H9 (cell line): ENCODE measurements around the gene PDE6D. TPM values are rescaled to one million over a fixed set of nuclear protein-coding genes. Genes with fewer than 3 reads are reported as not detected.

Experiments
- DNase-seq: peaks from one replicate; pipeline ENCODE4 v3.0.0-alpha.2; 2017
- H2AFZ ChIP-seq: one replicate; pipeline ENCODE4 v1.6.1; 2013; ENCODE audit warnings: mild to moderate bottlenecking, low read length, control low read depth, moderate library complexity
- H2AK5ac ChIP-seq: 2 replicates; pipeline ENCODE4 v1.6.1; 2013; ENCODE audit warnings: low read length, control low read depth, mixed read lengths; ENCODE audit not compliant: insufficient read length
- H2BK120ac ChIP-seq: one replicate; pipeline ENCODE4 v1.6.1; 2013; ENCODE audit warnings: low read depth, mild to moderate bottlenecking, low read length, control low read depth, inconsistent platforms; ENCODE audit not compliant: poor library complexity, severe bottlenecking
- H2BK12ac ChIP-seq: 2 replicates; pipeline ENCODE4 v1.6.1; 2013; ENCODE audit warnings: low read length, control low read depth, mixed read lengths, low read depth; ENCODE audit not compliant: insufficient read length
- H2BK15ac ChIP-seq: 2 replicates; pipeline ENCODE4 v1.6.1; 2013; ENCODE audit warnings: low read depth, low read length, control low read depth
- H2BK20ac ChIP-seq: one replicate; pipeline ENCODE4 v1.6.1; 2013; ENCODE audit warnings: low read depth, mild to moderate bottlenecking, low read length, control low read depth, inconsistent platforms; ENCODE audit not compliant: poor library complexity, severe bottlenecking
- H2BK5ac ChIP-seq: 2 replicates; pipeline ENCODE4 v1.6.1; 2013; ENCODE audit warnings: low read length, control low read depth, mixed read lengths; ENCODE audit not compliant: insufficient read length
- H3K14ac ChIP-seq: 2 replicates; pipeline ENCODE4 v1.6.1; 2013; ENCODE audit warnings: low read length, control low read depth; ENCODE audit not compliant: insufficient read depth
- H3K18ac ChIP-seq: 2 replicates; pipeline ENCODE4 v1.6.1; 2013; ENCODE audit warnings: low read depth, mild to moderate bottlenecking, mixed read lengths, low read length, control low read depth; ENCODE audit not compliant: insufficient read length
- H3K23ac ChIP-seq: 2 replicates; pipeline ENCODE4 v1.6.1; 2013; ENCODE audit warnings: low read length, control low read depth, mixed read lengths, low read depth; ENCODE audit not compliant: insufficient read length
- H3K23me2 ChIP-seq: 2 replicates; pipeline ENCODE4 v1.6.1; 2013; ENCODE audit warnings: low read depth, mild to moderate bottlenecking, mixed read lengths, low read length, control low read depth; ENCODE audit not compliant: insufficient read length, poor library complexity, severe bottlenecking
- H3K27ac ChIP-seq: 2 replicates; pipeline ENCODE4 v1.5.1; 2013; ENCODE audit warnings: low read length, control low read depth, mixed read lengths, low read depth; ENCODE audit not compliant: insufficient read length
- H3K27me3 ChIP-seq: 2 replicates; pipeline ENCODE4 v1.6.1; 2013; ENCODE audit warnings: low read length, control low read depth, inconsistent platforms; ENCODE audit not compliant: insufficient read depth
- H3K4ac ChIP-seq: 2 replicates; pipeline ENCODE4 v1.6.1; 2013; ENCODE audit warnings: low read depth, mild to moderate bottlenecking, control low read depth, inconsistent platforms, low read length, moderate library complexity
- H3K4me1 ChIP-seq: 2 replicates; pipeline ENCODE4 v1.6.1; 2013; ENCODE audit warnings: low read length, control low read depth, inconsistent platforms; ENCODE audit not compliant: insufficient read depth
- H3K4me2 ChIP-seq: 2 replicates; pipeline ENCODE4 v1.6.1; 2013; ENCODE audit warnings: low read length, control low read depth, mixed read lengths; ENCODE audit not compliant: insufficient read length, insufficient read depth
- H3K56ac ChIP-seq: 2 replicates; pipeline ENCODE4 v1.6.1; 2013; ENCODE audit warnings: low read depth, mild to moderate bottlenecking, mixed read lengths, low read length, control low read depth; ENCODE audit not compliant: insufficient read length
- H3K79me1 ChIP-seq: 2 replicates; pipeline ENCODE4 v1.6.1; 2013; ENCODE audit warnings: low read depth, mild to moderate bottlenecking, moderate library complexity, low read length, control low read depth, inconsistent platforms; ENCODE audit not compliant: insufficient read depth, poor library complexity, severe bottlenecking
- H3K79me2 ChIP-seq: 2 replicates; pipeline ENCODE4 v1.6.1; 2013; ENCODE audit warnings: low read length, control low read depth, inconsistent platforms; ENCODE audit not compliant: insufficient read depth
- H3K9ac ChIP-seq: 2 replicates; pipeline ENCODE4 v1.6.1; 2013; ENCODE audit warnings: low read length, control low read depth, mixed read lengths; ENCODE audit not compliant: insufficient read length; ENCODE audit errors: extremely low read depth
- H3K9me3 ChIP-seq: one replicate; pipeline ENCODE4 v1.6.1; 2013; ENCODE audit warnings: low read depth, low read length, inconsistent platforms; ENCODE audit not compliant: control insufficient read depth
- H3T11ph ChIP-seq: one replicate; pipeline ENCODE4 v1.6.1; 2013; ENCODE audit warnings: mild to moderate bottlenecking, low read length, control low read depth, inconsistent platforms
- H4K20me1 ChIP-seq: one replicate; pipeline ENCODE4 v1.6.1; 2013; ENCODE audit not compliant: control insufficient read depth, insufficient read length, insufficient read depth
- H4K5ac ChIP-seq: 2 replicates; pipeline ENCODE4 v1.6.1; 2013; ENCODE audit warnings: low read depth, mild to moderate bottlenecking, mixed read lengths, low read length, control low read depth; ENCODE audit not compliant: insufficient read length
- H4K8ac ChIP-seq: replicated peaks from 2 replicates; pipeline ENCODE4 v1.6.1; 2013; ENCODE audit warnings: low read length, control low read depth, mixed read lengths, low read depth; ENCODE audit not compliant: insufficient read length
- H4K91ac ChIP-seq: 2 replicates; pipeline ENCODE4 v1.6.1; 2013; ENCODE audit warnings: low read depth, mild to moderate bottlenecking, moderate library complexity, mixed read lengths, low read length, control low read depth; ENCODE audit not compliant: insufficient read length
- H3K27ac Mint-ChIP-seq, 3 experiments: 2 replicates in 2 of 3; 3 replicates in 1 of 3; pipeline ENCODE4 v1.8.0; 2020 to 2021; ENCODE audit warnings: mixed read lengths in 3 of 3, mild to moderate bottlenecking in 1 of 3, moderate library complexity in 1 of 3
- H3K27me3 Mint-ChIP-seq: 2 replicates; pipeline ENCODE4 v1.8.0; 2021; ENCODE audit warnings: low read depth, mild to moderate bottlenecking, moderate library complexity, mixed read lengths
- H3K36me3 Mint-ChIP-seq, 3 experiments: 2 replicates in 2 of 3; 3 replicates in 1 of 3; pipeline ENCODE4 v1.8.0; 2020 to 2021; ENCODE audit warnings: low read depth in 3 of 3, mixed read lengths in 3 of 3; ENCODE audit not compliant: insufficient read depth in 1 of 3
- H3K4me1 Mint-ChIP-seq, 2 experiments: 2 replicates each; pipeline ENCODE4 v1.8.0; 2020; ENCODE audit warnings: mixed read lengths in 2 of 2
- H3K4me3 Mint-ChIP-seq, 2 experiments: 2 replicates in 1 of 2; 3 replicates in 1 of 2; pipeline ENCODE4 v1.8.0; 2020 to 2021; ENCODE audit warnings: mild to moderate bottlenecking in 2 of 2, mixed read lengths in 2 of 2, moderate library complexity in 1 of 2
- H3K9me3 Mint-ChIP-seq, 2 experiments: 2 replicates in 1 of 2; 3 replicates in 1 of 2; pipeline ENCODE4 v1.8.0; 2020; ENCODE audit warnings: mild to moderate bottlenecking in 2 of 2, mixed read lengths in 2 of 2, moderate library complexity in 1 of 2
- CTCF ChIP-seq: fragments of 200-600 bp; sonication (generic); conservative IDR thresholded peaks from 3 replicates; pipeline ENCODE4 v1.8.0; 2021; ENCODE audit warnings: antibody characterized with exemption, mild to moderate bottlenecking
- WGBS: extraction: QIAGEN DNeasy Blood & Tissue Kit; methylation state at CpG from one replicate; pipeline ENCODE4 v1.1.7; 2013; ENCODE audit warnings: missing lambda C conversion rate, low lambda C conversion rate, mixed read lengths; ENCODE audit not compliant: insufficient read length; ENCODE audit errors: extremely low coverage; 5-methylcytosine and 5-hydroxymethylcytosine counted together
- total RNA-seq: library from RNA; stranded (reverse); gene quantifications from 2 replicates; pipeline ENCODE4 v1.2.1, GENCODE V29; 2021

PDE6D gene
- total RNA-seq, 1 experiment from 2014 or later = 33.7 TPM

GRCh38 chr2:231785822-231786176, 4.7 kb upstream of the PDE6D start:
- Histone ChIP-seq H2BK5ac (no peak overlapping the region), H2AFZ (no peak overlapping the region), H3T11ph (no peak overlapping the region), H3K27ac (peak overlapping the region; percentile 80), H3K23ac (no peak overlapping the region), H3K27me3 (no peaks in the 10 kb centered on the region), H3K4me2 (peak overlapping the region; percentile 99), H3K9ac (peak overlapping the region; percentile 88), H3K4ac (no peak overlapping the region; the same call in 1 of the 2 replicates), H4K5ac (peak overlapping the region; percentile 41), H3K18ac (peak overlapping the region; percentile 47), H2BK15ac (no peak overlapping the region), H3K56ac (no peak overlapping the region), H2BK12ac (no peak overlapping the region), H4K91ac (no peak overlapping the region), H3K79me1 (peaks cover 3% of the 10 kb centered on the region), H3K79me2 (peaks cover 9% of the 10 kb centered on the region; the same call in 1 of the 2 replicates), H3K23me2 (peaks cover 12% of the 10 kb centered on the region), H2BK120ac (no peak overlapping the region), H3K9me3 (no peaks in the 10 kb centered on the region), H2BK20ac (no peak overlapping the region), H3K14ac (peak overlapping the region; percentile 79), H4K8ac (peak overlapping the region; percentile 27), H3K4me1 (no peaks in the 10 kb centered on the region), H2AK5ac (no peak overlapping the region), H4K20me1 (no peaks in the 10 kb centered on the region)
- H3K27me3 Mint-ChIP-seq = no peaks in the 10 kb centered on the region
- H3K36me3 Mint-ChIP-seq = peaks cover 2 to 23% (median 20%) of the 10 kb centered on the region in 3 experiments; a peak in 6 of 7 replicates
- peaks cover 27 to 36% of the 10 kb centered on the region in 2 experiments for H3K4me1 Mint-ChIP-seq
- TF ChIP-seq CTCF = no peak
- DNase-seq = no peak
- H3K27ac Mint-ChIP-seq = peak overlapping the region; percentile 98 to 99 (median 98)
- peak overlapping the region; percentile 83 to 94 for H3K4me3 Mint-ChIP-seq
- no CpG with 5 or more reads among the region's 6 CpGs for WGBS
- no peaks in the 10 kb centered on the region; a peak in 1 of 5 replicates for H3K9me3 Mint-ChIP-seq
